HG03045 (cell line): ENCODE results near the gene TIAM2.

ENCODE experiments used
- ATAC-seq: cut with Tn5 transposase; IDR thresholded peaks from one replicate; pipeline ENCODE4 v1.9.1; 2021; ENCODE audit warnings: mild to moderate bottlenecking, moderate library complexity; ENCODE audit not compliant: unreplicated experiment

TIAM2 gene

DNA sequence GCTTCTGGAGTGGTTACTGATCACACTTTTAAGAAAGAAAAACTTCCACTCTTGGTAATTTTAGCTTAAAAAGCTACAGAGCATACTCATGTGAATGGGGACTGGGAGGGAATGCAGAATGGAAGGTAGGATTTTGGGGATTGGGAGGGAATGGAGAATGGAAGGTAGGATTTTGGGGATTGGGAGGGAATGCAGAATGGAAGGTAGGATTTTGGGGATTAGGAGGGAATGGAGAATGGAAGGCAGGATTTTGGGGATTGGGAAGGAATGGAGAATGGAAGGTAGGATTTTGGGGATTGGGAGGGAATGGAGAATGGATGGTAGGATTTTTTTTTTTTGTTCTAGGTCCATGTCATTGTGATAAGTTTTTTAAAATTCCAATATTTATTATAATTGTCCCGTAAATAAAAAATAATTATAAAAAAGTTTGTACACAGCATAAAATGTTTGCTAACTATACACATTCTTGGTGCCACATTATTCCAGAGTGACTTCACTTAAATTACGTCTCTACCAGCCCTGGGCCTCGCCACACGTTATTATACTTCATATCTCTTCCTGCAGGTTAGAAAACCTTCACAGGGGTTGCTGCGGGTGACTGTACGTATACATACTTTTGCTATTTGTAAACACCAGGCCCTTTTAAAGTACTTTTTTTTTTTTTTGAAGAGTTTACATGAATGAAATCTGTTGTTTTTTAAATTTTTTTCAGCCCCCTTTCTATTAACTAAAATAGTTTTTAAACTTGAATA, 127.3 kb downstream of the TIAM2 start:
- no peak for ATAC-seq

DNA sequence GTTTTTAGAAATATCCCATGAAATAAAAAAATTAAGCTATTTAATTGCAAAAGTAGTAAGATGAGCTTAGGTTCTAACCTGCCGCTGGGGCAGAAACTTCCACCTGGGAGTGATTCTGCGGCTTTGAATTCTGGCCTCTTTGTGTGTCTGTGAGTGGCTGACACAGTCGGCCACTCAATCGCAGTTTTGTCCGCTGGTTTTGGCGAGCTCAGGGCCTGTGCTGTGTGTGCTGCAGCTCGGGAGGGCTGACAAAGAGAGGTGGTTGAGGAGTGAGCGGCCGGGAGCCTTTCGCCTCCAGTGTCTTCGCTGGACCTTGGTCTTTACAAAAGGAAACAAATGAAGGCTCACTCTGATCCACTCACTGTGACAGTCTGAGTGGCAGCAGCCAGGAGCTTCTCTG, 128.4 kb downstream of the TIAM2 start:
- ATAC-seq, result no peak

DNA sequence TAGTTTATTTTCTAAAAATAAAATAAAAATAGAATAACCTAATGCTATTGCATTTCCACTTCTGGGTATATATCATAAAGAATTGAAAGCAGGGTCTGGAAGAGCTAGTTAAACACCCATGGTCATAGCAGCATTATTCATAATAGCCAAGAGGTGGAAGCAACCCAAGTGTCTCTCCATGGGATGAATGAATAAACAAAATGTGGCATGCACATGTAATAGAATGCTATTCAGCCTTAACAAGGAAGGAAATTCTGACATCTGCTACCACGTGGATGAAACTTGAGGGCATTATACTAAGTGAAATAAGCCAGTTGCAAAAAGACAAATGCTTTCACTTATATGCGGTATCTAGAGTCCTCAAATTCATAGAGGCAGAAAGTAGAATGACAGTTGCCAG, 130.8 kb downstream of the TIAM2 start:
- ATAC-seq, result no peak

DNA sequence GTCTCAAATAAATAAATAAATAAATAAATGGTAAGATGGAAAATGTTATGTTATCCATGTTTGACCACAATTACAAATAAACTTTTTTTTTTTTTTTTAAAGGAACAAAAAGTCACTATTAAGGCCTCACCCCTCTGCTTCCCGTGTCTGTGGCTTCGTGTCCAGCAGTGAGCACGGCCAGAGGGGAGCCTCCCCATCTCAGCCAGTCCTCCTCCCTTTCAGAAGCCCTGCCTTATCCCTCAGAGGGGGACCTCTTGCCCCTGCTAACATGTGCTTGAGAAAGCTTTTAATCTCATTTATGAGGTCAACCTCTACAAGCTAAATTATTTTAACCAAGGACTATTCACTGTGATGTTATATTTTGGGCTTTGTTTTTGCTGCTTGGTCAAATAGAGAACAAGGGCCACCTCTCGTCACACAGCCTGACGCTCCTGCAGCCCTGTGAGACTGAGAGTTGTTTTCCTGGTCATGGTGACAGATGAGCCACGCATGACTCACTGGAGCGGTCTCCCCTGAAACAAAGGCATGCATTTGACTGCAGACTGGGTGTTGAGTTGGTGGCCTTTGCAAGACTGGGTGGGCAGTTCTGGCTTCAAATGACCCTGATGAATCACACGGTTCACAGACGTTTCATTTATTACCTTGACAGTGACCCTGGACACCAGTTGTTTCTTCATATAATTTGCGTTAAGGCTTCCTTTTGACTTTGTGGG, 131.8 kb downstream of the TIAM2 start:
- ATAC-seq, result no peak

DNA sequence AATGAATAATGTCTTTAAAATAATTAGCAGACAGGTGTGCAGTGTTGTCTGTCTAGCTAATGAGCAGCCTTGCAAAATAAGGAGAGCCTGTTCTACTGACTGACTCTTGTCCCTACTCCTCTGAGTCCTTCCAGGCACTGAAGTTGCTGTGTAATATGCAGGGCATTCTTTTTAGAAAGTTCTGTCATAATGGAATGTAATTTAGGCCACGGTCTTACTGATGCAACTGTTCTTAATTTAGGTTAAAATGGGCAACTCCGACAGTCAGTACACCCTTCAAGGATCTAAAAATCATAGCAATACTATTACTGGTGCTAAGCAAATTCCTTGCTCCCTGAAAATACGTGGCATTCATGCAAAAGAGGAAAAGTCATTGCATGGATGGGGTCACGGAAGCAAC, 133.9 kb downstream of the TIAM2 start:
- ATAC-seq, result no peak

DNA sequence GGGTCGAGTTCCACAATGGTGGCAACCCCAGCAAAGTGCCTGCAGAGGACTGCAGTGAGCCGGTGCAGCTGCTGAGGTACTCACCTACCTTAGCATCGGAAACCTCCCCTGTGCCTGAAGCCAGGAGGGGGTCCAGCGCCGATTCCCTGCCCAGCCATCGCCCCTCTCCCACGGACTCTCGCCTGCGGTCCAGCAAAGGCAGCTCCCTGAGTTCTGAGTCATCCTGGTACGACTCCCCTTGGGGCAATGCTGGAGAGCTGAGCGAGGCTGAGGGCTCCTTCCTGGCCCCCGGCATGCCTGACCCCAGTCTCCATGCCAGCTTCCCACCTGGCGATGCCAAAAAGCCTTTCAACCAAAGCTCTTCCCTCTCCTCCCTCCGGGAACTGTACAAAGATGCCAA, 134.6 kb downstream of the TIAM2 start:
- no peak for ATAC-seq

DNA sequence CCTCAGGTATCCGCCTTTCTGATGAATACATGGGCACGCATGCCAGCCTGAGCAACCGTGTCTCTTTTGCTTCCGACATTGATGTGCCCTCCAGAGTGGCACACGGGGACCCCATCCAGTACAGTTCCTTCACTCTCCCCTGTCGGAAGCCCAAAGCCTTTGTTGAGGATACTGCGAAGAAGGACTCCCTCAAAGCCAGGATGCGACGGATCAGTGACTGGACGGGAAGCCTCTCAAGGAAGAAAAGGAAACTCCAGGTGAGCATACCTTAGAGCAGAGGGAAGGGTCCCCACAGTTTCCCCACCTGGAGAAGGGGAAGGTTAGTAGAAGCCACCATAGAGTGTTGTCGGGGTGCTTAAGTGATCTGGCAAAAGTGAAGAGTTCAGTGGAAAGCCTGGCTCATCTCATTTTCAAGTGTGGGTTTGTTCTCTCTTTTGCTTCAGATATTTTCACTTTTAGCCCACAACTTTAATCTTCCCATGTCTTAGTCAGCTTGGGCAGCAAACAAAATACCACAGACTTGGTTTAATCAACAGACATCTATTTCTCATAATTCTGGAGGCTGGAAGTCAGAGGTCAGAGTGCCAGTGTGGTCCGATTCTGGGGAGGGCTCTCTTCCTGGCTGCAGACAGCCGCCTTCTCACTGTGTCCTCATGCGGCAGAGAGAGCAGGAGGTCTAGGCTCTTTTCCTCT, 135.2 kb downstream of the TIAM2 start:
- ATAC-seq, result no peak

DNA sequence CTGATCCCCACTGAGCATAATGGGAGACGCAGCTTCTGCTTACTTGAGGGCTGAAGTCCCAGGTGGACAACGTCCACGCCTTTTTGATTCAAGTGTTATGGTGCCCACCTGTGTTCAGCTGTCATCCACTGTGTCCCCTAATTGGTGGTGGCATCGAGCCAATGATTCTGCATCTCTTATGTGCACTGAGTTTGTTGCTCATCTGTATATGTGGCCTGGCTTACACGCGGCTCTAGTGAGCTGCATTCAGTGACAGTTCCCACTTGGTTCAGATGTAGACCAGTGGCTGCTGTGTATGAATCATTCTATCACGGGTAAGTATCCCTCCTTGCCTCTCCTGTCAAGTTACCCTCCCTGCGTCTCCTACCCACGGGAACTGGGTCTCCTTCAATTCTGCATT, 137.5 kb downstream of the TIAM2 start:
- no peak for ATAC-seq

DNA sequence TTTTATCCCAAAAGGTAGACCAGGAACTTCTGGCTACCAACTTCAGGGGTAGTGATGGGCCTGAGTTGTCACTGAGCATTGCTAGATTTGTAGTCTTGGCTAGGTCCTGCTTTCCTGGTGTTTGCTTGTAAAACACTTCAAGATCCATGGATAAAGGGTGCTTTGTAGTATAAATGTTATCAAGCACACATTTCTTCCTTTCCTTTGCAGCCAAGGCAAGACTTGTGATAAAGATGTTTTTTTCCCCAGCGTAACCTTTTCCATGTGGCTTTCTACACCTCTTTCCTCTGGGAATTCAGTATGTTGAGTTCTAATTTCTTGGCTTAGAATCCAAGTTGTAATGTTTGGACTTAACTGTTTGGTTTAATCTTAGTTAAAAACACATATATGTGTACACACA, 145.9 kb downstream of the TIAM2 start:
- no peak for ATAC-seq

DNA sequence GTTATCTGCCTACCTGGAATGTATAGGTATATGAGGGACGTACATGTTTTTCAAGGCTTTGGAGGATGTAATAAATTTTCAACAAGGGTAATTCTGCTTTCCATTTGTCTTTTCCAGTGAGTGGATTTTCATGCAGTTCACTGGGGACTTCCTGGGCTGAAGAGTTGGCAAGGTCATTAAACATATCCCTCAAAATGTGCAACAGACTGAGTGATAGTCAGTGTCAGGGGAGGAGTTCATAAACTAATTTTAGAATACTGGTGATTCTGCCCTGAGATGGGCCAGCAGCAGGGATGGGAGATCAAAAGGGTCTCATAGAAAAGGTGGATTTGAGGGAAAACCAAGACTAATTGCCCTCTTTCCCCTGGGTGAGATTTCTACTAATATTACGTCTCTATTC, 146.4 kb downstream of the TIAM2 start:
- ATAC-seq, result no peak

DNA sequence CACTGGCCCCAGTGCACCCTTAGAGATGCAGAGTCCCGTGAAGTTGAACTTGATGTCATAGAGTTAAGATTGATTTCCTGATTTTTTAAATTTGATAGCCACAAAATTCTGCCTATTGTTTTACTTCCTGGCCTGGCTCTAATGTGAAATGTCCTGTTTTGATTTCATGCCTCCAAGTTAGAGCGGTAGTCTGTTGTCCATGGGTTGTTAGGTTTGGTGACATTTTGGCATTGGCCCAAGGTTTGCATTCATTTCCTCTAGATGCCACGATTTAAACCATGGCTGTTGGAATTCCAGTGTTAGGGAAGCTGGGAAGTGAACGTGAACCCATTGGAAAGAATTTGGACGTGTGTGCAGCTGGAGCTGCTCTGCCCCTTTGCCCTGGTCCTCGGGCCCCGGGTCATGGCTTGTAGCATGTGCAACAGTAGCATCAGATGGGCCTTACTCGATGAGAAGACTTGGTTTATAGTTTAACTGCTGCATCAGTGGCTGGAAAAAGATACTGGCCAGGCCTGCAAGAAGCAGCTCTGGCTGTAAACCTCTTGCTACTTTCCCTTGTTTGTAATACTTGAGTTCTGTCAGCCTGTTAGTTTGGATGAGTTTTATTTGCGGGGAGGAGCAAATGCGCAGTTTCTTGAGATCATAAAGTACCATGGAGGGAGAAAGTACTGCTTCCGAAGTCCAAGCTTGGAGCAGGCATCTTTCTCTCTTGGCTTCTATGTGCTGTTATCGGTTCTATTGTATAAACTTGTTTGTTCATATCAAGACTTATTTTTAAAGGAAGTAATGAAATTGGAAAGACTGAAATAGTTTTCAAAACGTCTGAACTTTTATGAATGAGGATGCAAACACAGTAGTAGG, 147.3 kb downstream of the TIAM2 start:
- no peak for ATAC-seq

DNA sequence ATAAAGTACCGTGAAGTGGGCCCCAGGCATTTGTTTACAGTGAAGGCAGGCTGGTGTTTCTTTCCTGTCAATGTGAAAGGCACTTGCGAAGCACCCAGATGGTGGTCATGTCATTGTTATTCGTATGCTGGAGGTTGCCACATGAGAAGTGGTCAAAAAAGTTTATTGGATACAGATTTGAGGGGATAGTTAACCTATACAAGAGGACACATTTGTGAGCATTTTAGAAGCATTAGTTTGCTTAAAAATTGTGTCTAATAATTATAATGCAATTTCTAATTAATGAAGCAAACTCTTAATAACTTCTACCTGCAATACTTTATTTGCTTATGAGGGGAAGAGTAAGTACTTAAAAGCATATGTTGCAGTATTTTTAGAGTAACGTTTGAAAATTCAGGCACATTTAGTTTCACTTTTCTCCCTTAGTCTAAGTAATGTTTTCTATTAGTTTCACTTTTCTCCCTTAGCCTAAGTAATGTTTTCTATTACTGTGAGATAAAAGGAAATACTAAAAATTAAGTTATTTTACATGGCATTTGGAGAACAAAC, 148.0 kb downstream of the TIAM2 start:
- no peak for ATAC-seq

DNA sequence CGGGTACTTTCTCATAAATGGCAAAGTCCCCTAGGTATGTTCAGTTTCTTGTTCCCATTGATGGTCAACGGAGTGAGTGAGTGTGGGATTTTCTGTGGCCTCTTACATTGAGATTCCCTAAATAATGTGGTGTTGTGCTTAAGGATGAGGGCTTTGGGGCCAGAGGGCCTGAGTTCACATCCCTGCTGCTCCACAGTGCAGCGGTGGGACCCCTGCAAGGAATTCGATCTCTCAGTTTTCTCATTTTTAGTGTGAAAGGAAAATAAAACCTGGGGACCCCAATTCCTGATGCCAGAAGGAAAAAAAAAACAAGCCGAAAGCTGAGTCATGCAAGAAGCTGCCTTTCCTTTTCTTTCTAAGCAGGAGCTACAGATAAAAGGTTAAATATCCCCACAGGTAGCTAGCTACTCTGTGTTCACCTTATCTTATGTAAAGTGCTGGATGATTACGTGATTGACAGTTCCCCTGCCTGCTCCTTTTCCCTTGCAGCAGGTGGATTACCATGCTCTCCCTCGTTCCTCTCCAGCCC, 148.5 kb downstream of the TIAM2 start:
- ATAC-seq, result no peak

DNA sequence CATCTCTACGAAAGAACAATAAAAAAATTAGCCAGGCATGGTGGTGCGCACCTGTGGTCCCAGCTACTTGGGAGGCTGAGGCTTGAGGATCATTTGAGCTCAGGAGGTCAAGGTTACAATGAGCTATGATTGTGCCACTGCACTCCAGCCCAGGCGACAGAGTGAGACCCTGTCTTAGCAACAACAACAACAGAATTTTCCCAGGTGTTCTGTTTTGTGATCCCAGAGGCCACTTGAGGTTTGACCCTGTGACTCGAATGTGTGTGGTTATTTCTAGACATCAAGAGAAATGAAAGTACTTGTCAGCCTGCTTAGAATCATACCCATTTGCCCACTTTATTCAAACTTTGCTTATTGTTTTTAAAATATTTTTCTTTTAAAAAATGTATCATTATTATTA, 151.1 kb downstream of the TIAM2 start:
- no peak for ATAC-seq

DNA sequence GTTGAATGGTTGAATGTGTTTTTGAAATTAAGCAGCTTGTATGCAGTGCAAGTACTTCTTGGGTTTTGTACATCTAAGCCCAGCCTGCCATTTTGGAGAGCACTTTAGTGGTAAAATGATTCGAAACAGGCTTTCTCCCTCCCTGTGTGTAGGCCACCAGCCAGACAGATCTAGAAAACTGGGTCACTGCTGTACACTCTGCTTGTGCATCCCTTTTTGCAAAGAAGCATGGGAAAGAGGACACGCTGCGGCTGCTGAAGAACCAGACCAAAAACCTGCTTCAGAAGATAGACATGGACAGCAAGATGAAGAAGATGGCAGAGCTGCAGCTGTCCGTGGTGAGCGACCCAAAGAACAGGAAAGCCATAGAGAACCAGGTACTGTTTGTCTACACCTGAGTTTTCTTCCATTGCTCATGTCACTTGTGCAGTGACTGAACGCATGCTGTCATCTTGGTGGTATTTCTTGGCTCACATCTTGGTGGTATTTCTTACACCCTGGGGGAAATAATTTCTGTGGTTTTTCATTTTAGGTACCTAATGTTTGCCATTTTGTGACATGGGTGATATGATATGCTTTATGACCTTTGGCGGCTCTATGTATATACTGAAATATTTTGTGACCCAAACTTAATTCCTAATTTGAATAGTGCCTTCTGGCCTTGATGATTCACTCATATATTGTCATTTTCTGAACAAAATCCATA, 153.0 kb downstream of the TIAM2 start:
- no peak for ATAC-seq

DNA sequence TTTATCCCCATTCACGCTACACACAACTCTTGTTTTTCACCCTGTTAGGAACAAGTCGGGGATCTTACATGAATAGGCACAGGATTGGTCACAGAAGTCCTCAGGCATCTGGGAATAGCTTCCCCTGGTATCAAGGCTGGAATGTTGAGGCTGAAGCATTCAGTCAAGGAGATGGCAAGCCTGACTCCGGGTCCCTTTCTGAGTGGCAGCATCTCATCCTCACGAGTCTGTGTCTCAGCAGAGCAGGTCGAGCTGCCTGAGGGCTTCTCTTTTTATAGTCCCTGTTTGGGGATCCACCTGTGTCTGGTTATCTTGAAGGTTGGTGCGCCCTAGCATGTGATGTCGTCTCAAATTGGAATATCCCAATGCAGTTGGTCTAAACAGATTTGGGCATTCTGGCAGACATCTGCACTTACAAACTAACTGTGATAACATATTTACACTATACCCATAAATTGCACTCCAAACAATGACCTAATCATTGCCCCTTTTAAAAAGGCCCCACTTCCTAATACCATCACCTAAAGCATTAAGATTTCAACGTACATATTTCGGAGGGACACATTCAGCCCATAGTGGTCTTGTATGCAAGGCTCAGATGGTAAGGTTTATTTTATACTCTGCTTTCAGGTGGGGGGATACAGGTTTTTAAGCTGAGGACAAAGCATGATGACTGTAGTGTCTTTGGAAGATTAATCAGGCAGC, 156.0 kb downstream of the TIAM2 start:
- ATAC-seq, result no peak

DNA sequence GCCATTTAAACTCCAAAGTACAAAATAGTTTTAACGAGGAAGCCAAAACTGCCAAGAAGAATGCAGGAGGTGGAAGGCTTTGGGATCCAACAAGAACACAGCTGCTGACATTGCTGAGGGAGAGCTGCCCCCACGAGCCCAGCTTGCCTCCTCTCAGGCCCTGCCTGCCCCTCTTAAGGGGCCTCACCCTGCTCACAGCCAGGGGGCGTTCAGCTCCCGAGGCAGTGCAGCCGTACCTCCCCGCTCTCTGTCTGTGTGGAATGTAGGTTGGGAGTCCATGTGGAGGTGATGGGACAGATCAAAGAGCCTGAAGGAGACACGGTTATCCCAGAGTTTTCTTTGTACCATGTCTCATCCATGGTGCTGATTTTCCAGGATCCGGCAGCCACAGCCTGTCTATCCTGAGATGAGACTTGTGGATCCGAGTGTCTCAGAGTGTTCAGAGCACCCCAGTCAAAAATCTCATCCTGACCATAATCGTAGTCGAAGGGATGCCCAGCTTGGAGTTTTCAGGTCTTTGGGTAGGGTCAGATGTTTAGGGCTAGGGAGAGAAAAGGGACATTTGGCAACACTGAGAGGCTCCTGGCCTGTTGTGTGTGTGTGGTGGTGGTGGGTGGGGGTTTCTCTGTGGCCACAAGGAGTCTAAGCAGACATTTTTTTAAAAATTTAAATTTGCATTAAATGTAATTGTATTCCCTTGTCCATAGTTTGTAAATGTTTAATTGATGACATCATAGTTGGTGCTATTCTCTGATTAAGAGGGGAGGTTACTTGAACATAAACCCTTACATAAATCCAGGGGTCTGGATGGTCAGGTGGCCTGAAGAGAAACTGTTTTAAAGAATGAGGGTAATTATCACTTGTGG, 157.3 kb downstream of the TIAM2 start:
- ATAC-seq, result no peak

DNA sequence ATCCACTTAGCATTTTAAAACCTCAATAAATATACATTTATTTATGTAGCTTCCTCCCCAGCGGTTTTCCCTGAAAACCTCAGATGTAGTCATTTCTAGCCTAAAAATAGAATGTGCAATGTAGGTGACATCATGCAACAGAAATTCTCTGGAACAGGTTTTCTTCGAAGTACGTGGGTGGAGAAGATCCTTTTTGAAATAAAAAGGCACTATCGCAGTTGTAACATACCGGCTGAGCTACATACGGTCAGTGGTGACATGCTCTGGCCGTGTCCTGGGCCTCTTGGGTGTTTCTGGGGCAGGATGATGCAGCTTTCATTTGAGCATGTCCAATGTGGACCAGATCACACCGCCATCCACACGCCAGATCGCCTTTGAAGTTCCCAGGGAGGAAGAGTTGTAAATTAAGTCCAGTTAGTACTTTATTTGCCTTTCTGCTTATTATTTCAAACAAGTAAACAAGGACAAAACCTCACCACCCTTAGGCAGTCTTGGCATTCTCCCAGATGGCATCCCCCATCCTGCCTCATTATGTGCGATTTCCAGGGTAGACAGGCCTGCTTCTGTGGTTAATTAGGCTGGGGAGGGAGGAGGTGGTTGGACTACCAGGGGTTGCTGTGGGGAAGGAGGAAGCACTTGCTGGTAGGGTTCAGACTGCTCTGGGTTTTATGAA, 159.2 kb downstream of the TIAM2 start:
- no peak for ATAC-seq
